22Rv1 (cell line): ENCODE results near the gene KRT2.

Source experiments
- CTCF ChIP-seq: fragments of 450-650 bp; IDR thresholded peaks from 2 replicates; pipeline ENCODE4 v1.5.1; 2017; ENCODE audit warnings: mild to moderate bottlenecking
- ZFX ChIP-seq: fragments of 450-650 bp; IDR thresholded peaks from 2 replicates; pipeline ENCODE4 v1.6.1; 2017; ENCODE audit warnings: antibody characterized with exemption, borderline replicate concordance

- TF ChIP-seq CTCF = no peak
- no peak for TF ChIP-seq ZFX
Observed at GRCh38 chr12:52672321-52672933, 20.4 kb upstream of the KRT2 start.
